22Rv1 (cell line): ENCODE data around the gene LIPG.

Experiments
- CTCF ChIP-seq: fragments of 450-650 bp; IDR thresholded peaks from 2 replicates; pipeline ENCODE4 v1.5.1; 2017; ENCODE audit warnings: mild to moderate bottlenecking
- ZFX ChIP-seq: fragments of 450-650 bp; IDR thresholded peaks from 2 replicates; pipeline ENCODE4 v1.6.1; 2017; ENCODE audit warnings: antibody characterized with exemption, borderline replicate concordance

- no peak for TF ChIP-seq CTCF
- no peak for TF ChIP-seq ZFX
Measured at GRCh38 chr18:49591271-49591670, 29.4 kb downstream of the LIPG start.
